ENCODE measurements around the gene COMP. TPM values are rescaled to one million over a fixed set of nuclear protein-coding genes. Genes with fewer than 3 reads are reported as not detected.
A peak's percentile ranks its signal among the peaks of the same experiment; 100 is the strongest.

Gene COMP
- not detected for polyA plus RNA-seq (2013)

- H3K4me3 ChIP-seq (ENCODE audit: control insufficient read depth in 1 of 7, extremely low read depth in 1 of 7, insufficient read depth in 4 of 7, low read depth in 2 of 7, low read length in 6 of 7), result peak within 1 kb of the TSS in 3 of 7 experiments; percentile 42 to 58 (median 46)
- WGBS (ENCODE audit: insufficient coverage), result 2% methylated on average over 53 of the region's 61 CpGs
- CTCF ChIA-PET, result no interaction called here
Measured at GRCh38 chr19:18790566-18791314, at the start of gene COMP. Gene COMP, minus strand, starts transcription at chr19:18791305. Its CDS starts 36 bp downstream, at chr19:18791269.

GRCh38 chr19:18840288-18841267 is 49.5 kb upstream of the COMP start:
- no peak overlapping the region for H3K4me3 ChIP-seq (ENCODE audit: control insufficient read depth in 1 of 7, extremely low read depth in 1 of 7, insufficient read depth in 4 of 7, low read depth in 2 of 7, low read length in 6 of 7)
- CTCF ChIA-PET, result interaction anchor here (1.2 to 1.6 kb wide), 3 partner anchors 10 to 163 kb away, joined by 3 to 6 read pairs (median 4); no protein-coding TSS in a partner anchor
- WGBS (ENCODE audit: insufficient coverage), result 93% methylated on average over 12 of the region's 26 CpGs
- H3K36me3 ChIP-seq (ENCODE audit: control insufficient read depth in 4 of 4, insufficient read depth in 4 of 4, low read length in 3 of 4), result peaks cover under 1 to 45% (median 16%) of the 10 kb centered on the region in 4 experiments
- no peaks in the 10 kb centered on the region for H3K27me3 ChIP-seq (replicated peaks in 2 of 5; ENCODE audit: control insufficient read depth in 4 of 5, insufficient read depth in 5 of 5, low read length in 4 of 5)
- POLR2A ChIA-PET, result no interaction called here
- DNase-seq, result no peak
- peak overlapping the region in 1 of 2 experiments; percentile 23 for H3K27ac ChIP-seq (ENCODE audit: insufficient read depth in 1 of 2, low read depth in 1 of 2, low read length in 2 of 2, poor library complexity in 1 of 2, severe bottlenecking in 2 of 2)
- no peaks in the 10 kb centered on the region for H3K9me3 ChIP-seq (ENCODE audit: control extremely low read depth in 1 of 5, control insufficient read depth in 4 of 5, insufficient read depth in 2 of 5, low read depth in 1 of 5, low read length in 4 of 5)
- peaks cover 0 to 18% (median 1%) of the 10 kb centered on the region in 4 experiments for H3K4me1 ChIP-seq (ENCODE audit: control extremely low read depth in 1 of 4, control insufficient read depth in 4 of 4, insufficient read depth in 4 of 4, low read length in 3 of 4)

More at GRCh38 chr19:18790566-18791314, at the start of gene COMP:
- Histone ChIP-seq H3K27ac (ENCODE audit: insufficient read depth in 1 of 2, low read depth in 1 of 2, low read length in 2 of 2, poor library complexity in 1 of 2, severe bottlenecking in 2 of 2) (no peak within 1 kb of the TSS), H3K4me1 (ENCODE audit: control extremely low read depth in 1 of 4, control insufficient read depth in 4 of 4, insufficient read depth in 4 of 4, low read length in 3 of 4) (peaks cover 0 to 41% (median 27%) of the 10 kb centered on the region in 4 experiments), H3K36me3 (ENCODE audit: control insufficient read depth in 4 of 4, insufficient read depth in 4 of 4, low read length in 3 of 4) (no peaks in the 10 kb centered on the region), H3K27me3 (replicated peaks in 2 of 5; ENCODE audit: control insufficient read depth in 4 of 5, insufficient read depth in 5 of 5, low read length in 4 of 5) (peaks cover 0 to 97% (median 47%) of the 10 kb centered on the region in 5 experiments), H3K9me3 (ENCODE audit: control extremely low read depth in 1 of 5, control insufficient read depth in 4 of 5, insufficient read depth in 2 of 5, low read depth in 1 of 5, low read length in 4 of 5) (peaks cover 0 to 2% (median 0%) of the 10 kb centered on the region in 5 experiments)
- POLR2A ChIA-PET, result interaction anchor here (0.7 kb wide), 1 partner anchor 210 kb away, joined by 3 read pairs; no protein-coding TSS in a partner anchor
- peak in 2 of 3 donors; percentile 43 to 44 for DNase-seq

- ChIA-PET CTCF (interaction anchor here (1.2 to 5.3 kb wide), 3 partner anchors 8 to 16 kb away, joined by 3 to 41 read pairs (median 6); no protein-coding TSS in a partner anchor), POLR2A (no interaction called here)
- Histone ChIP-seq H3K27ac (ENCODE audit: insufficient read depth in 1 of 2, low read depth in 1 of 2, low read length in 2 of 2, poor library complexity in 1 of 2, severe bottlenecking in 2 of 2) (peak overlapping the region in 1 of 2 experiments; percentile 23), H3K9me3 (ENCODE audit: control extremely low read depth in 1 of 5, control insufficient read depth in 4 of 5, insufficient read depth in 2 of 5, low read depth in 1 of 5, low read length in 4 of 5) (no peaks in the 10 kb centered on the region), H3K4me1 (ENCODE audit: control extremely low read depth in 1 of 4, control insufficient read depth in 4 of 4, insufficient read depth in 4 of 4, low read length in 3 of 4) (peaks cover under 1 to 23% (median 2%) of the 10 kb centered on the region in 4 experiments), H3K36me3 (ENCODE audit: control insufficient read depth in 4 of 4, insufficient read depth in 4 of 4, low read length in 3 of 4) (peaks cover 4 to 46% (median 17%) of the 10 kb centered on the region in 4 experiments), H3K4me3 (ENCODE audit: control insufficient read depth in 1 of 7, extremely low read depth in 1 of 7, insufficient read depth in 4 of 7, low read depth in 2 of 7, low read length in 6 of 7) (no peak overlapping the region), H3K27me3 (replicated peaks in 2 of 5; ENCODE audit: control insufficient read depth in 4 of 5, insufficient read depth in 5 of 5, low read length in 4 of 5) (no peaks in the 10 kb centered on the region)
- no peak for DNase-seq
- 95% methylated on average over 13 of the region's 15 CpGs for WGBS (ENCODE audit: insufficient coverage)
Measured at GRCh38 chr19:18839465-18840287, 48.6 kb upstream of the COMP start.

- ChIA-PET POLR2A (no interaction called here), CTCF (interaction anchor here (0.8 to 5.3 kb wide), 2 partner anchors 13 to 240 kb away, joined by 4 to 41 read pairs; no protein-coding TSS in a partner anchor)
- H3K27ac ChIP-seq (ENCODE audit: insufficient read depth in 1 of 2, low read depth in 1 of 2, low read length in 2 of 2, poor library complexity in 1 of 2, severe bottlenecking in 2 of 2), result peak overlapping the region in 1 of 2 experiments; percentile 83
- H3K9me3 ChIP-seq (ENCODE audit: control extremely low read depth in 1 of 5, control insufficient read depth in 4 of 5, insufficient read depth in 2 of 5, low read depth in 1 of 5, low read length in 4 of 5), result no peaks in the 10 kb centered on the region
- 100% methylated on average over 1 of the region's 4 CpGs for WGBS (ENCODE audit: insufficient coverage)
- H3K27me3 ChIP-seq (replicated peaks in 2 of 5; ENCODE audit: control insufficient read depth in 4 of 5, insufficient read depth in 5 of 5, low read length in 4 of 5), result no peaks in the 10 kb centered on the region
- peaks cover 4 to 45% (median 17%) of the 10 kb centered on the region in 4 experiments for H3K36me3 ChIP-seq (ENCODE audit: control insufficient read depth in 4 of 4, insufficient read depth in 4 of 4, low read length in 3 of 4)
- H3K4me3 ChIP-seq (ENCODE audit: control insufficient read depth in 1 of 7, extremely low read depth in 1 of 7, insufficient read depth in 4 of 7, low read depth in 2 of 7, low read length in 6 of 7), result peak overlapping the region in 2 of 7 experiments; percentile 67 to 83
- peaks cover 13 to 37% (median 24%) of the 10 kb centered on the region in 4 experiments for H3K4me1 ChIP-seq (ENCODE audit: control extremely low read depth in 1 of 4, control insufficient read depth in 4 of 4, insufficient read depth in 4 of 4, low read length in 3 of 4)
- DNase-seq, result no peak
Measured at GRCh38 chr19:18834644-18834984, 43.5 kb upstream of the COMP start.

GRCh38 chr19:18833849-18834643 is 42.9 kb upstream of the COMP start:
- peak overlapping the region in 6 of 7 experiments; percentile 62 to 90 (median 76) for H3K4me3 ChIP-seq (ENCODE audit: control insufficient read depth in 1 of 7, extremely low read depth in 1 of 7, insufficient read depth in 4 of 7, low read depth in 2 of 7, low read length in 6 of 7)
- peaks cover 4 to 41% (median 16%) of the 10 kb centered on the region in 4 experiments for H3K36me3 ChIP-seq (ENCODE audit: control insufficient read depth in 4 of 4, insufficient read depth in 4 of 4, low read length in 3 of 4)
- DNase-seq, result no peak
- WGBS (ENCODE audit: insufficient coverage), result 40% methylated on average over 15 of the region's 18 CpGs
- H3K27me3 ChIP-seq (replicated peaks in 2 of 5; ENCODE audit: control insufficient read depth in 4 of 5, insufficient read depth in 5 of 5, low read length in 4 of 5), result no peaks in the 10 kb centered on the region
- H3K27ac ChIP-seq (ENCODE audit: insufficient read depth in 1 of 2, low read depth in 1 of 2, low read length in 2 of 2, poor library complexity in 1 of 2, severe bottlenecking in 2 of 2), result peak overlapping the region in 1 of 2 experiments; percentile 83
- H3K4me1 ChIP-seq (ENCODE audit: control extremely low read depth in 1 of 4, control insufficient read depth in 4 of 4, insufficient read depth in 4 of 4, low read length in 3 of 4), result peaks cover 13 to 35% (median 24%) of the 10 kb centered on the region in 4 experiments
- CTCF ChIA-PET, result interaction anchor here (0.8 to 5.3 kb wide), 2 partner anchors 13 to 240 kb away, joined by 4 to 41 read pairs; no protein-coding TSS in a partner anchor
- H3K9me3 ChIP-seq (ENCODE audit: control extremely low read depth in 1 of 5, control insufficient read depth in 4 of 5, insufficient read depth in 2 of 5, low read depth in 1 of 5, low read length in 4 of 5), result no peaks in the 10 kb centered on the region
- POLR2A ChIA-PET, result interaction anchor here (0.6 kb wide), 1 partner anchor 113 kb away, joined by 3 read pairs; no protein-coding TSS in a partner anchor

Measured in common myeloid progenitor, CD34-positive (primary cell).